Stimulated activated CD4-positive, alpha-beta T cell treated with anti-CD3 and anti-CD28 coated beads, TNF-alpha, amount 100 ng/mL, for 24 hours (primary cell): ENCODE results near the gene ARHGAP22.
"Not testable (repeated sequence)": the region's sequence is repeated elsewhere in the genome, so short reads cannot be mapped to it uniquely, and the experiment has no call there.

Source experiments
- DNase-seq, 3 experiments: peaks; one replicate each; pipeline ENCODE4 v3.0.0-alpha.2; 2020; ENCODE audit warnings: low read depth in 3 of 3

Gene ARHGAP22

DNA sequence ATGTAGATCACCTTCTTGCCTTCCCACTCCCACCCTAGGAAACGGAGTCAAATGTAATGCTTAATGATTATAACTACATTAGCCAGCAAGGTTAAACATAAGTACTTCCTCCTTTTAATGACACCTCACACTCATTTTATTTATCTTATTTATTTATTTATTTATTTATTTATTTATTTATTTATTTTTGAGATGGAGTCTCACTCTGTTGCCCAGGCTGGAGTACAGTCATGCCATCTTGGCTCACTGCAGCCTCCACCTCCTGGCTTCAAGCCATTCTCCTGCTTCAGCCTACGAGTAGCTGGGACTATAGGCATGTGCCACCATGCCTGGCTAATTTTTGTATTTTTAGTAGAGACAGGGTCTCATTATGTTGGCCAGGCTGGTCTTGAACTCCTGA lies 183.0 kb downstream of the ARHGAP22 start:
- not testable (repeated sequence) for DNase-seq

DNA sequence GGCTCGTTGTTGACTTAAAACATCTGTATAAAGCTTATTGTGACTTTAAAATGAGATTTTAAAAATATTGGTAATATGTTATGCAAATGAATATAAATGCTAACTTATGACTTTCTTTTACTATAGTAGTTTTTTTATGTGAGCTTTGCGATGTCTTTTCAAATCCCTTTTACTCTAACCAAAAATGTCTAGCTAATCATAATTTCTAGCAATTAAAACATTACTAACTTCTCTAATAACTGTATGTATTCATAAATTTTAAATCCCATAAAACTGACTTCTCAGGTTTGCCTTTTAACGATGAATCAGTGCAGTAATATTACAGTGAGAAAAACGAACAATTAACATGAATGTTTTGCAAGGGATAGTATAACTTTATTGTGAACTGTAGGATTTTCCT lies 185.2 kb downstream of the ARHGAP22 start:
- DNase-seq: no peak

DNA sequence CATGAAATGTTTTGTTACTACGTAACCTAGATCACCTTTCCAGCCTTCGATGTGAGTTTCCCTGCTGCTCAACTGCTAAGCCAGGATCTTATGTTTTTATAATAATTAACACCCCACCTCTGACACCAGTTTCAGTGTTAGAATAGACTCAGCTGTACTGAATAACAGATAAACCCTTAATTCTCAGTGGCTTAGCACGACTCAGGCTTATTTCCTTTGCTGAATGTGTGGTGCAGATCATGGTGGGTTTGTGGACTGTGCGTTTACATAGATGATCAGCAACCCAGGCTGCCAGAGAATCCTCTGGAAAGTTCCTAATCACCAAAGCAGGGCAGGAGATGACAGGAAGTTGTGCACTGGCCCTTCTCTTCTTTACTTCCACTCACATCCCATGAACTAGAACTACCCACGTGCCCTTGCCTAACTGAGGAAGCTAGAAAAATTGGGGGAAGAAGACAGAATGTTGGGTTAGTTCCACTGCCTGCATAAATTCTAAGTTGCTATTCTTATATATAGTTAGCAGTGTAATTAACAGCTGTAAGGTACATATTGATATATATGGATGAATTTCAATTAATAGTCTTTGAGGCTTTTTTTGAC lies 186.6 kb downstream of the ARHGAP22 start:
- DNase-seq: no peak

DNA sequence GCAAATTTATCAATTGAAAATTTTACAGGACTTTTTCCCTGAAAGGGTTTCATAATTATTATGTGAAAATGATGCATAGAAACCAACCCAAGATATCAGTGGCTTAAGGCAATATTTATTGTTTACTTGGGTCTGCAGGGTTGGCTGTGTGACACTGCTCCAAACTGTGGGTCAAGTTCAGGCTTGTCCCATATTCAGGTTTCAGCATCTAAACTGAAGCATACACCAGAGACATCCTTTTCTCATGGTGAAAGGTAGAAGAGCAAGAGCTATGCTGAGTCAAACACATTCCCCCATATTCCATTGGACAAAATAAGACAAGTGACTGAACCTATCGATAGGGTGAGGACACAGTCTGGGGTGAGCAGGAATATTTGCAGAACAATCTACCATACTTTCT lies 187.5 kb downstream of the ARHGAP22 start:
- DNase-seq: no peak

DNA sequence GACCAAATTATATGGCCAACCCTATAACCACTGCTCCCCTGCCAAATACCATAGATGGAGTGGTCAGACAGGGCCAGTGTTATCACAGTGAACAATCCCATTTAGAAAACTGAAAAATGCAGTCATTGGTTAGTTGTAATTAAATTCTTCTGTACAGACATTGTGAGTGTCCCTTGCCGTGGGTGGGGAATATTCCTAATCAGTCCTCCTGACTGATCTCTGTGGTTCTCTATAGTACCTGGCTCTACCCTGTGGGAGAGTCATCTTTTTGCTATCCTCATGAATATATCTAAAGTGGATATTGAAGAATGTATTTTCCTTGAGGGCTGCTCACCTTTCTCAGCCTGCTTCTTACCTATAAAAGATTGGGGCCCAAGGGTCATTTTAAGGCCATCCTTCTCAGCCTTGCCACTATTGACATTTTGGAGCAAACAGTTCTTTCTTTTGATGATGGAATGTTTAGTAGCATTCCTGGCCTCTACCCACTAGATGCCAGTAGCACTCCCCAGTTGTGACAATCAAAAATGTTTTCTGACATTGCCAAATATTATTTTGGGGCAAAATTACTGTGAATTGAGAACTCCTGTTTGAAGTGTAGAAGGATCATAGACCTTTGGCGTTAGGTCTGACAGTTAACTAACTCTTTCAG lies 188.2 kb downstream of the ARHGAP22 start:
- DNase-seq: no peak

DNA sequence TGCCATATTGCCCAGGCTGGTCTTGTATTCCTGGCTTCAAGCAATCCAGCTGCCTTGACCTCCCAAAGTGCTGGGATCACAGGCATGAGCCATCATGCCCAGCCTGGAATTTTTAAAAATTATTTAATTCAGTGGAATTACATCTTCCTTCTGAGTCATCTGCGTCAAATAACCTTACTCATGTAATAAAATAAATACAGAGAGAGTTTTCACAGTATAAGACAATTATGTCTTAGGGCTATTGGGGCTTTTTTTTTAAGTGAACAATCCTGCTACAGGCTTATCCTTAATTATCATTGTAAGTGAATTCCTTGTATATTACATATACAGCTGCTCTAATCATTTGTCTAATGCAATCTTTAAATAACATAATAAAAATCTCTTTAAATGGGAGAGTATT lies 190.1 kb downstream of the ARHGAP22 start:
- no peak for DNase-seq

DNA sequence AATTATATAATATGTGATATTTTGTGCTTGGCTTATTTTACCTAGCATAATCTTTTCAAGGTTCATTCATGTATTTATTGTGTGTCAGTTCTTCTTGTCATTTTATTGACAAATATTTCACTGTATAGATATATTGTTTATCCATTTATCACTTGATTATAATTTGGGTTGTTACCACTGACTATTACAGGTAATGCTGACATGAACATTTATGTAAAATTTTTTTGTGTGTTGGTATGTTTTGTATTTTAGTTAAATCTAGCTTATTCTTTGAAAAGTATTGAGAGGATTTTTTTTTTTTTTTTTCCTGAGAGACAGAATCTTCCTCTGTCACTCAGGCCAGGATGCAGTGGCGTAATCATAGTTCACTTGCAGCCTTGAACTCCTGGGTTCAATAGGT lies 190.7 kb downstream of the ARHGAP22 start:
- DNase-seq: no peak

DNA sequence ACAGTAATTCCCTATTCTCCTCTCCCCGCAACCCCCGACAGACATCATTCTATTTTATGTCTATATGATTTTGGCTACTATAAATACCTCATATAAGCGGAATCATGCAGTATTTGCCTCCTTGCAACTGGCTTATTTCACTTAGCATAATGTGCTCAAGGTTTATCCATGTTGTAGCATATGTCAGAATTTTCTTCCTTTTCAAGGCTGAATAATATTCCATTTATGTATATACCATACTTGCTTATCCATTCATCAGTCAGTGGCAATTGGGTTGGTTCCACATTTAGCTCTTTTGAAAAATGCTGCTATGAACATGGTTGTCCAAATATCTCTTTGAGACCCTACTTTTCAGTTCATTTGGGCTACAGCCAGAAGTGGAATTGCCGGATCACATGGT lies 191.9 kb downstream of the ARHGAP22 start:
- no peak for DNase-seq

DNA sequence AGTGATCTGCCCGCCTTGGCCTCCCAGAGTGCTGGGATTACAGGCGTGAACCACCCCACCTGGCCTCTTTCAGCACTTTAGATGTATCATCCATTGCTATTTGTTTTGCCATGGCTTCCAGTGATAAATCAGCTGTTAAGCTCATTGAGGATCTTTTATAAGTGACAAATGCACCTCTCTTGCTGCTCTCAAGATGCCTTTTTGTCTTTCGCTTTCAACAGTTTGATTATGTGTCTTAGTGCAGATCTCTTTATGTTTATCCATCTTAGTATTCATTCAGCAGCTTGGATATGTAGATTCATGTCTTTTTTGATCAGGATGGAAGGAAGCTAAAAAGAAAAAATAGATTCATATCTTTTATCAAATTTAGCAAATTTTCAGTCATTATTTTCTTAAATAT lies 192.8 kb downstream of the ARHGAP22 start:
- DNase-seq: no peak

DNA sequence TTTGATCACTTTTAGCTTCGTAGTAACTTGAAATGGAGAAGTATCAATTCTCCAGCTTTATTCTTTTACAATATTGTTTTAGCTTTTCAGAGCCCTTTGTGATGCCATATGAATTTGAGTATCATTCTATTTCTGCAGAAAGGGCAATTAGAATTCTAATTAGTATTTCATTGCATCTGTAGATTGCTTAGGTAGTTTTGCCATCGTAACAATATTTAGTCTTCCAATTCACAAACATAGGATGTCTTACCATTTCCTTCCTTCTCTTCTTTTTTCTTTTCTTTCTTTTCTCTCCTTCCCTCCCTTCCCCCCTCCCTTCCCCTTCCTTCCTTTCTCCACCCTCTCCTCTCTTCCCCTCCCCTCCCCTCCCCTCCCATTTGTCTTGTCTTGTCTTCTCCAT lies 193.4 kb downstream of the ARHGAP22 start:
- no peak for DNase-seq

DNA sequence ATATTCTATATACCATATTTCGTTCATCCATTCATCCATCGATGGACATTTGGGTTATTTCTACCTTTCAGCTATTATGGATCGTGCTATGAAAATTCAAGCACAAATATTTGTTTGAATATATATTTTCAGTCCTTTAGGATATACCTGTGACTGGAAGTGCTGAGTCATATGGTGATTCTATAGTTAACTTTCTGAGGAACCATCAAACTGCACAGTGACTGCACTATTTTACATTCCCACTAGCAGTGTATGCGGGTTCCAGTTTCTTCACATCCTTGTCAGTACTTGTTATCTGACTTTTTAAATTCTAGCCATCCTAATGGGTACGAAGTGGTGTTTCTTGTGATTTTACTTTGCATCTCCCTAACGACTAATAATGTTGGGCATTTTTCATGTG lies 194.4 kb downstream of the ARHGAP22 start:
- DNase-seq: no peak

DNA sequence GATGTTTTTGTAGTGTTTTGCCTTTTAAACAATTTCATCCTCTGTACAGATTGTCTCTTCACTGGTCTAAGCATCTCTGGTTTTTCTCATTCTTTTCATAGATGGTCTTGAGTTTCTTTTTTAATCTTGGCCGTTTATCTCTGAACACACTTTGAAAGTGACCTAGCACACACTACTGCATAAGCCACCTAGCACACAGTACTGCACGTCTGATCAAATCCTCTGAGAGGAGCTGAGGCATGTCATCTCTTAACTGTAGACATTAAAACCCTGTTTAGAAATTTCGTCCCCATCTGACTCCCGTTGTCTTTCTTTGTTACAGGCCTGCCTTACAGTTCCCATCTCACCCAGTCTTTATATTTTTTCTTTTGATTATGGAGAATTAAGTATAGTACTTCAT lies 198.2 kb downstream of the ARHGAP22 start:
- no peak for DNase-seq

DNA sequence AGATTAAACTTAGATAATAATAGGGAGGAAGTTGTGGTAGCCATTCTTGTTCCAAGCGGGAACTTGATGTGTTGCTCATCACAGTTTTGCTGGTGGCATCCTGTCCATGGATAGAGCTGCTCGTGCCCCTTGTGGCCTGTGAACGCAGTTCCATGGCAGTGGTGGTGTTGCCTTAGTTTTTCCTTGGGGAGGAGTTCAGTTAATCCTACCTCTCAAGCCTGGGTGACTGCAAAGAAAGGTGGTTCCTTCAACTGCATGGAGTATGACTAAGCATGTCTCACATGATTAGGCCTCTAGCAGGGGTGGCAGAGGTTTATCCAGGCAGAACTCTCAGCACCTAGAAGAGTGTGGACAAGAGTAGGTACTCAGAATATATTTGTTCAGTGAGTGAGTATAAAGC lies 198.7 kb downstream of the ARHGAP22 start:
- no peak for DNase-seq

DNA sequence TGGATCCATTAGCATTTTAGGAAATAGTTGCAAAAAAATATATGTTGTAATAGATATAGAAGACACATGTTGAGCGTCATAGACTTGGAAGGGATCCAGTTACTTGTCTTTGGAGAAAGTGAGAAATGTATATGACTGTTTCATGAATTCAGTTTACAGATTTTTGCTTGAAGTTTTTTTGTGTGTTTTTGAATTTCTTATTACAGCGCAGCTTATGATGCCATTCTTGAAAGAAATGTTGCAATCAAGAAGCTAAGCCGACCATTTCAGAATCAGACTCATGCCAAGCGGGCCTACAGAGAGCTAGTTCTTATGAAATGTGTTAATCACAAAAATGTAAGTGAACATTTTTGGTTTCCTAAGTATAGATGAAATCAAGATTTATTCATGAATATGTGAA lies 200.2 kb downstream of the ARHGAP22 start:
- DNase-seq: no peak

DNA sequence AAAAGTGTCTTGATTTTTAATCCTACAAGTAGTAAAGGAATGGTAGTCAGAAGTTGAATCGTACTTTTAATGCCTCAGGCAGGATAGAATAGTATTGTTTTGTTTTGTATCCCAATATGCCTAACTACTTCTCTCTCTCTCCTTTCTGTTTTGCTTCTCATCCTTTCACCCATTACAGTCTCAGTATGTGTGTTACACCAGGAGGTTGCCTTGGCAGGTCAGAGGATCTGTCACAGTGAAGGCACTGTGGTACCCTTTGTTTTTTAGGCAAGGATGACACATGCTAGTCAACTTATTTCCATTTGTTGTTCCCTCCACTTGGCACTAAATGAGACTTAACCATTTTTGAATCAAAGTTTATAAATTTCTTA lies 204.0 kb downstream of the ARHGAP22 start:
- DNase-seq: no peak

DNA sequence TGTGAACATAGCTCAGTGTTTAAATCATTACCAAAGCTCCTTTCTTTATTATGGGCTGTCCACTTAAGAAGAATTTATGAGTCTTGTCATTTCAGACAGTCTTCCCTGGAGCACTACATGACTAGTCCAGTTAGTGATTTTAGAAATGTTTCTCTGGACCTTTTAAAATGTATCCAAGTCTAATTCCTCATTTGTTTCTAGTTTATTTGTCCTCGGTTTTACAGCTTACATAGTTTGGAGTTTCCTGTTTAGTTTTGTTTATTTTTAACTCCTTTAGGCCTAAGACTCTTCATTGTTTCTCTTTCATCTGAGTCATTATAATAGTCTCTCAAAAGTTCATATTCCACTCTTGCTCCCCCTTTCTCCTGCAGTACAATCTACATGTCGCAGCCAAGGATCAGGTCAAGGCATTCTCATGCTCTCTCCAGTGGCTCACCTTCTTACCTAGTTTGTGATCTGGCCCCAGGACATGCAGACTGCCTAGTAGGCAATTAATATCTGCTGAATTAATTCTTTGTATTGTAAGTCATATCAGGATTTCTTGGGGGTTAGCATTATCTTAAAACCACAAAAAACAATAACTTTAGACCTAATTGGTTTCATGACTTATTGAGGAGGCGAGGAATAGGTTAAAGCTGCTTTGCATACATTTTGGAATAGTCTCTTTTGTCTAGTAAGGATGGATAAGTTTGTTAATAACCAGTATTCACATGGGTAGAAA lies 204.6 kb downstream of the ARHGAP22 start:
- no peak for DNase-seq

DNA sequence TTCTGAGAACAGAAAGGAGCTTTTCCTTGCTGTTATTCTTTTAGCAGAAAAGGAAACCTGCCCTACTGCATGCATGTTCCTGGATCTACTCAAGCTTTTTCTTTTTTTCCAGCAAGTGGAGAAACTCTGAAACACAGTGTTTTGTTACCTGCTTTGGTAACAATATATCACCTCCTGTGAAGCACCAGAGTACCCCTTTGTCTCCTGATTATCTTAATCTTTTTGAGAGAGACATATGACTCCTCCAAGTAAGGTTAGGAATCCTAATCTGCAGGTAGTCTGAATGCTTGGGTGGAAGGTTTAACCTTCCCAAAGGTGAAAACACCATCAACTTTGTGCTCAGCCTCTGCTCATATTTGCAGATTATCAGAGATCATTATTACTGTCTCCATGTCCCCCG lies 205.3 kb downstream of the ARHGAP22 start:
- no peak for DNase-seq

DNA sequence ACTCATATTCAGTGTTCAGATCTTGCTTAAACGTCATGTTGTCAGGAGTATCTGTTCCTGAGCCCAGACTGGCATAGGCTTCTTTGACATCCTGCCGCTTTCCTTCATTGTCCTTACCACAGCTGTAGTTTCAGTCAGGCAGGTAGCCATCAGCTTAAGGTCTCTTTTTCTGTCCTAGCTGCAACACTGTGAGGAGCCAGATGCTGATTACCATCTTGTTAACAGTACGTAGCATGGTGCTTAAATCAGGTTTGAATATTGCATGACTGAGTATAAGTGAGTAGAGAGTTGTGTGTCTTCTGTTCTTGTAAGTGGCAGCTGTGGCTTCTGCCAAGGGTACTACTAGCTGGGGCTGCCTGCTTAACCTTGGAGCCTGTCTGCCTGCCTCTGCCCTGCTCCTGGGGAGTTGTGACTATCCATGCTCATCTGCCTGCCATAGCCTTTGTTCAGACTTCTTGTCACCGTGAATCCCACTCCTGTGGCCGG lies 205.8 kb downstream of the ARHGAP22 start:
- no peak for DNase-seq

DNA sequence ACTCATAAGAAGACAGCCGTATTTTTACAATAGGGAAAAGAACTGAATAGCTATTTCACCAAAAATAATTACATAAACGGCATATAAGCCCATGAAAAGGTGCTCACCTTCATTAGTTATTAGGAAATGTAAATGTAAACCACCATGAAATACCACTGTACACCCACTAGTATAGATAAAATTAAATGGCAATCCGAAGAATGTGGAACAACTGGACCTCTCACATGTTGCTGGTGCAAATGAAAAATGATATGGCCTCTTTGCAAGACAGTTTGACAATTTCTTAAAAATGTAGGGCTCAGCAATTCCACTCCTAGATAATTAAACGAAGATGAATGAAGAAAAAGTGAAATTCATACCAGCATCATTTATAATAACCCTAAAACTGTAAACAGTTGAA lies 206.6 kb downstream of the ARHGAP22 start:
- no peak for DNase-seq
